Endothelial cell (in vitro differentiated cells): Measurements from ENCODE around the gene PLCH2. TPM values are rescaled to one million over a fixed set of nuclear protein-coding genes. Genes with fewer than 3 reads are reported as not detected.

Source experiments
- DNase-seq: peaks from one replicate; pipeline ENCODE4 v3.0.0; 2021; ENCODE audit warnings: low spot score
- H3K27ac Mint-ChIP-seq: one replicate; pipeline ENCODE4 v1.8.0; 2021; ENCODE audit warnings: mixed read lengths, inconsistent platforms; ENCODE audit not compliant: unreplicated experiment
- H3K27me3 Mint-ChIP-seq: one replicate; pipeline ENCODE4 v1.8.0; 2021; ENCODE audit warnings: mild to moderate bottlenecking, moderate library complexity, mixed read lengths, inconsistent platforms; ENCODE audit not compliant: unreplicated experiment
- H3K36me3 Mint-ChIP-seq: one replicate; pipeline ENCODE4 v1.8.0; 2021; ENCODE audit warnings: mild to moderate bottlenecking, low read depth, mixed read lengths, inconsistent platforms; ENCODE audit not compliant: unreplicated experiment
- H3K4me1 Mint-ChIP-seq: one replicate; pipeline ENCODE4 v1.8.0; 2021; ENCODE audit warnings: mild to moderate bottlenecking, mixed read lengths, inconsistent platforms; ENCODE audit not compliant: unreplicated experiment
- H3K4me3 Mint-ChIP-seq: one replicate; pipeline ENCODE4 v1.8.0; 2021; ENCODE audit warnings: mild to moderate bottlenecking, mixed read lengths, inconsistent platforms; ENCODE audit not compliant: unreplicated experiment
- H3K9me3 Mint-ChIP-seq: one replicate; pipeline ENCODE4 v1.8.0; 2021; ENCODE audit warnings: mixed read lengths, inconsistent platforms; ENCODE audit not compliant: unreplicated experiment
- CTCF ChIP-seq: fragments of 200-600 bp; sonication (generic); IDR thresholded peaks from one replicate; pipeline ENCODE4 v1.5.0; 2021; ENCODE audit warnings: antibody characterized with exemption; ENCODE audit not compliant: unreplicated experiment
- total RNA-seq: library from RNA; stranded (reverse); fragmentation: NEBNext Ultra II Directional; extraction: Animal tissue kit (Norgen Biotek cat#: 25700); gene quantifications from one replicate; pipeline ENCODE4 v1.2.1, GENCODE V29; 2021; ENCODE audit not compliant: unreplicated experiment

Gene PLCH2
- total RNA-seq, 1 donor from 2014 or later = not detected

- TF ChIP-seq CTCF = no peak
- Mint-ChIP-seq H3K27me3 (peaks cover 11% of the 10 kb centered on the region), H3K9me3 (no peaks in the 10 kb centered on the region), H3K4me3 (no peak overlapping the region), H3K36me3 (no peaks in the 10 kb centered on the region), H3K27ac (no peak overlapping the region), H3K4me1 (no peaks in the 10 kb centered on the region)
- DNase-seq = no peak
Measured at GRCh38 chr1:2486558-2486957, 10.5 kb downstream of the PLCH2 start.

GRCh38 chr1:2488688-2489087 lies 12.6 kb downstream of the PLCH2 start:
- Mint-ChIP-seq H3K4me3 (no peak overlapping the region), H3K4me1 (no peaks in the 10 kb centered on the region)

GRCh38 chr1:2489615-2490014 lies 13.5 kb downstream of the PLCH2 start:
- DNase-seq = no peak
- H3K9me3 Mint-ChIP-seq = no peaks in the 10 kb centered on the region
- no peak overlapping the region for H3K4me3 Mint-ChIP-seq
- H3K27me3 Mint-ChIP-seq = peaks cover 14% of the 10 kb centered on the region
- TF ChIP-seq CTCF = no peak
- no peaks in the 10 kb centered on the region for H3K36me3 Mint-ChIP-seq
- H3K27ac Mint-ChIP-seq = no peak overlapping the region
- no peaks in the 10 kb centered on the region for H3K4me1 Mint-ChIP-seq

More at GRCh38 chr1:2488688-2489087, 12.6 kb downstream of the PLCH2 start:
- Mint-ChIP-seq H3K27ac (no peak overlapping the region), H3K36me3 (no peaks in the 10 kb centered on the region), H3K27me3 (peaks cover 13% of the 10 kb centered on the region), H3K9me3 (no peaks in the 10 kb centered on the region)
- DNase-seq = no peak
- no peak for TF ChIP-seq CTCF

GRCh38 chr1:2492091-2492490 lies 16.0 kb downstream of the PLCH2 start:
- peaks cover 14% of the 10 kb centered on the region for H3K27me3 Mint-ChIP-seq
- H3K4me3 Mint-ChIP-seq = no peak overlapping the region
- no peaks in the 10 kb centered on the region for H3K9me3 Mint-ChIP-seq
- DNase-seq = no peak
- no peak overlapping the region for H3K27ac Mint-ChIP-seq
- H3K36me3 Mint-ChIP-seq = no peaks in the 10 kb centered on the region
- H3K4me1 Mint-ChIP-seq = no peaks in the 10 kb centered on the region
- no peak for TF ChIP-seq CTCF

- no peak overlapping the region for H3K4me3 Mint-ChIP-seq
- no peak for DNase-seq
- H3K27me3 Mint-ChIP-seq = peaks cover 14% of the 10 kb centered on the region
- H3K9me3 Mint-ChIP-seq = no peaks in the 10 kb centered on the region
- no peak for TF ChIP-seq CTCF
- H3K36me3 Mint-ChIP-seq = no peaks in the 10 kb centered on the region
- H3K4me1 Mint-ChIP-seq = no peaks in the 10 kb centered on the region
- no peak overlapping the region for H3K27ac Mint-ChIP-seq
Measured at GRCh38 chr1:2493218-2493617, 17.1 kb downstream of the PLCH2 start.
